Neural cell (in vitro differentiated cells): Measurements from ENCODE around the gene TMEM255B. TPM values are rescaled to one million over a fixed set of nuclear protein-coding genes. Genes with fewer than 3 reads are reported as not detected.

Source experiments
- H2AFZ ChIP-seq: fragments of 200-600, 300-800 bp; sonication (generic), shearing (Covaris generic); 2 replicates; pipeline ENCODE4 v1.6.0; 2014; ENCODE audit warnings: low read depth, mild to moderate bottlenecking, antibody characterized with exemption, low read length, moderate library complexity
- H3F3A ChIP-seq: fragments of 200-600 bp; shearing (Covaris generic); 2 replicates; pipeline ENCODE4 v1.6.1; 2016; ENCODE audit warnings: mild to moderate bottlenecking, moderate library complexity, mixed read lengths, antibody characterized with exemption, low read length; ENCODE audit not compliant: insufficient read depth, poor library complexity, severe bottlenecking
- H3K27ac ChIP-seq: fragments of 200-600, 300-800 bp; sonication (generic), shearing (Covaris generic); 2 replicates; pipeline ENCODE4 v1.5.1; 2014; ENCODE audit warnings: mild to moderate bottlenecking, low read length, moderate library complexity
- H3K27me3 ChIP-seq: fragments of 300-800, 200-600 bp; sonication (generic), shearing (Covaris generic); 2 replicates; pipeline ENCODE4 v1.6.0; 2014; ENCODE audit warnings: mild to moderate bottlenecking, low read depth, low read length, moderate library complexity; ENCODE audit not compliant: insufficient read depth
- H3K36me3 ChIP-seq: fragments of 300-800, 200-600 bp; sonication (generic), shearing (Covaris generic); 2 replicates; pipeline ENCODE4 v1.5.1; 2014; ENCODE audit warnings: mild to moderate bottlenecking, antibody characterized with exemption, low read length, moderate library complexity; ENCODE audit not compliant: insufficient read depth
- H3K4me2 ChIP-seq: fragments of 300-800, 200-600 bp; sonication (generic), shearing (Covaris generic); 2 replicates; pipeline ENCODE4 v1.6.0; 2014; ENCODE audit warnings: mild to moderate bottlenecking, low read length
- H3K4me3 ChIP-seq: fragments of 300-800, 200-600 bp; sonication (generic), shearing (Covaris generic); 2 replicates; pipeline ENCODE4 v1.5.1; 2014; ENCODE audit warnings: mild to moderate bottlenecking, low read length, moderate library complexity
- H3K79me2 ChIP-seq: fragments of 200-600 bp; shearing (Covaris generic); replicated peaks from 2 replicates; pipeline ENCODE4 v1.6.0; 2014; ENCODE audit warnings: mild to moderate bottlenecking, low read length, moderate library complexity; ENCODE audit not compliant: insufficient read depth
- H3K9ac ChIP-seq: fragments of 300-800, 200-600 bp; sonication (generic), shearing (Covaris generic); 2 replicates; pipeline ENCODE4 v1.6.1; 2016; ENCODE audit warnings: mild to moderate bottlenecking, low read length, mixed read lengths
- H3K9me2 ChIP-seq: fragments of 200-600 bp; shearing (Covaris generic); 2 replicates; pipeline ENCODE4 v1.6.1; 2016; ENCODE audit warnings: mild to moderate bottlenecking, low read length, mixed read lengths; ENCODE audit not compliant: insufficient read depth
- H3K9me3 ChIP-seq: fragments of 200-600, 300-800 bp; sonication (generic), shearing (Covaris generic); 2 replicates; pipeline ENCODE4 v1.6.1; 2016; ENCODE audit warnings: mild to moderate bottlenecking, mixed run types, low read length, moderate library complexity, mixed read lengths
- H4K20me1 ChIP-seq: fragments of 200-600 bp; shearing (Covaris generic); 2 replicates; pipeline ENCODE4 v1.6.1; 2016; ENCODE audit warnings: mild to moderate bottlenecking, mixed run types; ENCODE audit not compliant: insufficient read depth
- EP300 ChIP-seq: fragments of 450-650 bp; conservative IDR thresholded peaks from 2 replicates; pipeline ENCODE4 v1.6.1; 2014; ENCODE audit warnings: antibody characterized with exemption, mild to moderate bottlenecking, moderate library complexity; ENCODE audit not compliant: poor library complexity, severe bottlenecking
- EZH2 ChIP-seq: fragments of 200-600, 300-800 bp; shearing (Covaris generic), sonication (generic); IDR thresholded peaks from 2 replicates; pipeline ENCODE4 v1.6.1; 2014; ENCODE audit warnings: antibody characterized with exemption, low read length, borderline replicate concordance, mild to moderate bottlenecking; ENCODE audit not compliant: insufficient read depth, poor library complexity, severe bottlenecking
- MXI1 ChIP-seq: fragments of 450-650 bp; conservative IDR thresholded peaks from 2 replicates; pipeline ENCODE4 v1.6.1; 2014; ENCODE audit warnings: antibody characterized with exemption, mild to moderate bottlenecking; ENCODE audit not compliant: poor library complexity, severe bottlenecking
- POLR2AphosphoS5 ChIP-seq: IDR thresholded peaks from 2 replicates; pipeline ENCODE4 v1.6.1; 2012
- RAD21 ChIP-seq: fragments of 450-650 bp; conservative IDR thresholded peaks from 2 replicates; pipeline ENCODE4 v1.6.1; 2014; ENCODE audit warnings: antibody characterized with exemption, mild to moderate bottlenecking, moderate library complexity
- REST ChIP-seq: IDR thresholded peaks from 2 replicates; pipeline ENCODE4 v1.6.1; 2012; ENCODE audit warnings: borderline replicate concordance
- SMC3 ChIP-seq: fragments of 450-650 bp; conservative IDR thresholded peaks from 2 replicates; pipeline ENCODE4 v1.6.1; 2014; ENCODE audit warnings: antibody characterized with exemption, mild to moderate bottlenecking, moderate library complexity; ENCODE audit not compliant: poor library complexity
- TAF1 ChIP-seq: IDR thresholded peaks from 2 replicates; pipeline ENCODE4 v1.6.1; 2012; ENCODE audit warnings: low read depth
- polyA plus RNA-seq: library from polyadenylated mRNA; depleted of rRNA; stranded (reverse); fragments of >200 nt; gene quantifications from 2 replicates; pipeline ENCODE4 v1.2.3, GENCODE V29; 2014
- TF ChIP-seq, protein P1 (sequence below): fragments of 450-650 bp; IDR thresholded peaks from 2 replicates; pipeline ENCODE4 v1.5.1; 2014; ENCODE audit warnings: antibody characterized with exemption, mild to moderate bottlenecking, moderate library complexity; ENCODE audit not compliant: poor library complexity, severe bottlenecking

The TMEM255B gene
- polyA plus RNA-seq, 1 donor from 2014 or later, result not detected

DNA sequence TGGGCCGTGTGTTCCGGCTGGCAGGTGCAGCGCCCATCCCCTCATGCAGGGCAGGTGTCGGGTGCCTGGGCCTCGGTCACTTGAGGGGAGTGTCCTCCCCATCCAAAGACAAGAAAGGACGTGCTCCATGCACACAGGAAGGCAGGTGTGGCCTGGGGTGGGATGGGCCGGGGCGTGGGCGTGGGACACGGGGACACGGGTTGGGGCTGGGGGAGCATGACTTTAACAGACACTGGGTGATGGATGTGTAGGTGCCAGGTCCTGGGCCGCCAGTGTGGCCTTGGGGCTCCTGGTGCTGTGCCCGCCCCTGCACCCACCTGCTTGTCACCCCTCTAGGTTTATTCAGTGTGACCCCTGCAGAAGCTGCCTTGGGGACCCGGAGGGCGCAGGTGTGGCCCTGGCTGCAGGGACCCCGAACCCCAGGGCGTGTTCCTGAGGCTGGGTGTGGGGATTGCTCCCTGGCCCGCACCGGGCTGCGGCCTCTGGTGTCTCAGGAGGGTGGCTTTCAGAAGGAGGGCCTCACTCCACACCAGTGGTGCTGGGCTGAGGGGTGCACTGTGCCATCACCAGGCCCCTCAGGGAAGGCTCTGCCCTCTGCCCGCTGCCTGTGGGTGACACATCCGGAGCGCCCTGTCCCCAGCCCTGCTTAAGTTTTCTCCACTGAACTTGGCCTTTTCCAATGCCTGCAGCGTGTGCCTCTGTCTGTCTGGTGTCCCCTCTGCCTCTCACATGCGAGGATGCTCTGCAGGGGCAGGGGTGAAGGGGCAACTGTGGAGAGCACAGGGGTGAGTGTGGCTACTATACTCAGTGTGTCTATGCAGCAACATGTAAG, 5.2 kb downstream of the TMEM255B start:
- Histone ChIP-seq H4K20me1 (no peaks in the 10 kb centered on the region), H3K27me3 (peaks cover 22% of the 10 kb centered on the region), H3F3A (peaks cover 6% of the 10 kb centered on the region), H3K27ac (no peak overlapping the region), H3K79me2 (no peaks in the 10 kb centered on the region), H3K4me2 (no peak overlapping the region), H3K4me3 (no peak overlapping the region), H2AFZ (no peak overlapping the region), H3K9me3 (no peaks in the 10 kb centered on the region), H3K9me2 (no peaks in the 10 kb centered on the region), H3K36me3 (no peaks in the 10 kb centered on the region), H3K9ac (no peak overlapping the region)
- TF ChIP-seq, protein P1, sequence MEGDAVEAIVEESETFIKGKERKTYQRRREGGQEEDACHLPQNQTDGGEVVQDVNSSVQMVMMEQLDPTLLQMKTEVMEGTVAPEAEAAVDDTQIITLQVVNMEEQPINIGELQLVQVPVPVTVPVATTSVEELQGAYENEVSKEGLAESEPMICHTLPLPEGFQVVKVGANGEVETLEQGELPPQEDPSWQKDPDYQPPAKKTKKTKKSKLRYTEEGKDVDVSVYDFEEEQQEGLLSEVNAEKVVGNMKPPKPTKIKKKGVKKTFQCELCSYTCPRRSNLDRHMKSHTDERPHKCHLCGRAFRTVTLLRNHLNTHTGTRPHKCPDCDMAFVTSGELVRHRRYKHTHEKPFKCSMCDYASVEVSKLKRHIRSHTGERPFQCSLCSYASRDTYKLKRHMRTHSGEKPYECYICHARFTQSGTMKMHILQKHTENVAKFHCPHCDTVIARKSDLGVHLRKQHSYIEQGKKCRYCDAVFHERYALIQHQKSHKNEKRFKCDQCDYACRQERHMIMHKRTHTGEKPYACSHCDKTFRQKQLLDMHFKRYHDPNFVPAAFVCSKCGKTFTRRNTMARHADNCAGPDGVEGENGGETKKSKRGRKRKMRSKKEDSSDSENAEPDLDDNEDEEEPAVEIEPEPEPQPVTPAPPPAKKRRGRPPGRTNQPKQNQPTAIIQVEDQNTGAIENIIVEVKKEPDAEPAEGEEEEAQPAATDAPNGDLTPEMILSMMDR, result no peak
- no peak for TF ChIP-seq TAF1

DNA sequence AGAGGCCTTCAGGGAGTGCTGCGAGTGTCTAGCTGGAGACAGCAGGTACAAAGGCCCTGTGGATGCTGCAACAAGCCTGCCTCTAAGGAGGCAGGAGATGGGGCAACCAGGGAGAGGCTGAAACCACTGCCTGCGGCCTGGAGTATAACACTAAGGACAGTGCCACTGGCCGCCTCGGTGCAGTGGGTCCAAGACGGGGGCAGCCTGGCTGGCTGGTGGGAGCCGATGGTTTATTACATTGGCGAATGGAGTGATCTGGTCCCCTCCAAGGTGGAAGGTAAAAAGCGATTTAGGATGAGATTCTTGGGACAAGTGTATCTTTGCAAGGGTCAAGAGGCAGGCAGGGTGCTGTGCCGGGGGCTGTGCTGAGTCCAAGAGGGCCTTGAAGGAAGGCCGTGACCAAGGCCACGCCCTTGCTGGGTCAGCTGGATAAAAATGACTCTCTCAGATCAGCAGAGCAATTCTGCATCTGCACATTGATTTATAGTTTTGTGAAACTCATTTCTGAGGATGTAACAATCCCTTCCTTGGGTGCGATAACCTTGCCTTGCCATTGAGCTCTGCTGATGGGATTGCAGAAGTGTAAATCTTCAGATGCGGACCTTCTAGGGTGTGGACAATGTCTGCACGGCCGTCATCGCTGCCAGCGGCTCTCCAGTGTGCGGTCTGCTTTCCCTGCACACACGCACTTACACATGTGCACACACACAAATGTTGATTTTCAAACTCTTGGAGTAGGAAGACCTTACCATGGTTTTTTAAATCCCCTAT, 6.0 kb downstream of the TMEM255B start:
- H3K9me2 ChIP-seq, result no peaks in the 10 kb centered on the region
- no peaks in the 10 kb centered on the region for H3F3A ChIP-seq
- no peak overlapping the region for H2AFZ ChIP-seq
- H3K27ac ChIP-seq, result no peak overlapping the region
- H3K9me3 ChIP-seq, result no peaks in the 10 kb centered on the region
- no peak overlapping the region for H3K4me2 ChIP-seq
- no peak overlapping the region for H3K9ac ChIP-seq
- peaks cover 14% of the 10 kb centered on the region for H3K27me3 ChIP-seq
- no peak overlapping the region for H3K4me3 ChIP-seq
- TF ChIP-seq RAD21, result no peak
- TF ChIP-seq, protein P1, result no peak
- TF ChIP-seq MXI1, result no peak
- no peak for TF ChIP-seq REST
- TF ChIP-seq POLR2AphosphoS5, result no peak
- TF ChIP-seq TAF1, result no peak
- TF ChIP-seq EZH2, result no peak
- TF ChIP-seq EP300, result no peak
- TF ChIP-seq SMC3, result no peak
- no peaks in the 10 kb centered on the region for H3K36me3 ChIP-seq
- H4K20me1 ChIP-seq, result no peaks in the 10 kb centered on the region
- no peaks in the 10 kb centered on the region for H3K79me2 ChIP-seq
